CD4-positive, alpha-beta T cell treated with Interleukin-15 for 1 hour (primary cell): Measurements from ENCODE around the gene PFN4.

Experiments used
- DNase-seq: peaks from one replicate; pipeline ENCODE4 v3.0.0-alpha.2; 2020

Gene PFN4

GRCh38 chr2:24076849-24077534, 46.1 kb downstream of the PFN4 start:
- DNase-seq = no peak

- DNase-seq = peak; percentile 100
Observed at GRCh38 chr2:24075915-24076848, 47.0 kb downstream of the PFN4 start, which contains the start of gene SF3B6. SF3B6 (minus strand) TSS chr2:24076326; CDS start chr2:24076229, 97 bp downstream.

GRCh38 chr2:24075259-24075658, 47.9 kb downstream of the PFN4 start:
- DNase-seq = no peak

- DNase-seq = no peak
Observed at GRCh38 chr2:24073816-24074215, 49.3 kb downstream of the PFN4 start.

- no peak for DNase-seq
Observed at GRCh38 chr2:24072259-24072658, 50.9 kb downstream of the PFN4 start.

GRCh38 chr2:24065341-24065740, 57.8 kb downstream of the PFN4 start:
- DNase-seq = no peak
